HUES48 (cell line): ENCODE results near the gene TP53I13.

Experiments
- H3K27ac ChIP-seq: one replicate; pipeline ENCODE4 v1.7.0; 2013; ENCODE audit warnings: low read depth, low read length, inconsistent platforms
- H3K27me3 ChIP-seq: 2 replicates; pipeline ENCODE4 v1.6.1; 2013; ENCODE audit warnings: mild to moderate bottlenecking, low read length; ENCODE audit not compliant: control insufficient read depth, insufficient read depth
- H3K36me3 ChIP-seq: 2 replicates; pipeline ENCODE4 v1.6.1; 2013; ENCODE audit warnings: low read length; ENCODE audit not compliant: control insufficient read depth, insufficient read depth
- H3K4me1 ChIP-seq: 2 replicates; pipeline ENCODE4 v1.6.1; 2013; ENCODE audit warnings: mild to moderate bottlenecking, low read length; ENCODE audit not compliant: control insufficient read depth, insufficient read depth
- H3K4me3 ChIP-seq: 2 replicates; pipeline ENCODE4 v1.5.1; 2013; ENCODE audit warnings: mild to moderate bottlenecking, low read depth, low read length
- H3K9ac ChIP-seq: 2 replicates; pipeline ENCODE4 v1.6.1; 2013; ENCODE audit warnings: mild to moderate bottlenecking, low read depth, low read length, moderate library complexity
- H3K9me3 ChIP-seq: 2 replicates; pipeline ENCODE4 v1.6.1; 2013; ENCODE audit warnings: low read length; ENCODE audit not compliant: control insufficient read depth, insufficient read depth

TP53I13 gene

DNA sequence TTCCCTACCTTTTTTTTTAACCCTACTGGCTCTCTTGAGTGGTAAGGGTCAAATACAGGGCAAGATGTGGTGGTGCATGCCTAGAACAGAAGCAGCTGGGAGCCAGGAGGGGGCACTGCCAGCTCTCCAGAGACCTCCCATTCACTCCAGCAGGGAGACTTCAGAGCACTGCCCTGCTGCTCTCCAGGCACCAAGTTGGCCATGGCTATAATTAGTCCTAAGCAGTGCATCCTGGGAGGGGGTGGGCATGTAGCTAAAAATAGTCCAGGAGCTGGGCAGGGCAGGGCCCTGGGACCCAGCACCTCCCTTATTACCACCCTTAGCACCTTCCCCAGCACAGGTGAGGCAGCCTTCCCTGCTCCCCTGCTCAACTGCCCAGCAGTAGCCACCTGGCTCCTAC is 50.8 kb downstream of the TP53I13 start:
- no peak overlapping the region for H3K4me3 ChIP-seq
- no peaks in the 10 kb centered on the region for H3K36me3 ChIP-seq
- H3K4me1 ChIP-seq, result peaks cover 44% of the 10 kb centered on the region
- H3K9ac ChIP-seq, result no peak overlapping the region
- peaks cover 69% of the 10 kb centered on the region for H3K27me3 ChIP-seq
- H3K27ac ChIP-seq, result no peak overlapping the region
- no peaks in the 10 kb centered on the region for H3K9me3 ChIP-seq

DNA sequence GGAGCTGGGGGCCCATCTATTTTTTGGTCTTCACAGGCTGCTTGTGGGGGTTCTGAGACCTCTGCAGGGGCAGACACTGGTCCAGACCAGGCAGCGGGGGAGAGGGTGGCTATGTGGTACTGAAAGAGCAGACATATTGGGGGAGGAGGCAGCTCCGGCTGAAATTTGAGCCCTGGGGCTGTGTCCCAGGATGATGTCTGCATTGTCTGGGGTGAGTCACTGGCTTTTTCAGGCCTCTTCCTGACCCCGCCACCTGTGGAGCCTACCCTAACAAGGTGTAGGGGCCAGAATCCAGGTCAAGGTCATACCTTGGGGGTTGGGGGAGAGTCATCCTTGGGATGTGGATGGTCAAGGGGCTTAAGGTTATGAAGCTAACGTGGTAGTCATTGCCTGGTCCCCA is 51.8 kb downstream of the TP53I13 start:
- Histone ChIP-seq H3K27ac (no peak overlapping the region), H3K4me3 (no peak overlapping the region), H3K27me3 (peaks cover 59% of the 10 kb centered on the region), H3K9ac (no peak overlapping the region), H3K4me1 (peaks cover 36% of the 10 kb centered on the region), H3K36me3 (no peaks in the 10 kb centered on the region), H3K9me3 (no peaks in the 10 kb centered on the region)

DNA sequence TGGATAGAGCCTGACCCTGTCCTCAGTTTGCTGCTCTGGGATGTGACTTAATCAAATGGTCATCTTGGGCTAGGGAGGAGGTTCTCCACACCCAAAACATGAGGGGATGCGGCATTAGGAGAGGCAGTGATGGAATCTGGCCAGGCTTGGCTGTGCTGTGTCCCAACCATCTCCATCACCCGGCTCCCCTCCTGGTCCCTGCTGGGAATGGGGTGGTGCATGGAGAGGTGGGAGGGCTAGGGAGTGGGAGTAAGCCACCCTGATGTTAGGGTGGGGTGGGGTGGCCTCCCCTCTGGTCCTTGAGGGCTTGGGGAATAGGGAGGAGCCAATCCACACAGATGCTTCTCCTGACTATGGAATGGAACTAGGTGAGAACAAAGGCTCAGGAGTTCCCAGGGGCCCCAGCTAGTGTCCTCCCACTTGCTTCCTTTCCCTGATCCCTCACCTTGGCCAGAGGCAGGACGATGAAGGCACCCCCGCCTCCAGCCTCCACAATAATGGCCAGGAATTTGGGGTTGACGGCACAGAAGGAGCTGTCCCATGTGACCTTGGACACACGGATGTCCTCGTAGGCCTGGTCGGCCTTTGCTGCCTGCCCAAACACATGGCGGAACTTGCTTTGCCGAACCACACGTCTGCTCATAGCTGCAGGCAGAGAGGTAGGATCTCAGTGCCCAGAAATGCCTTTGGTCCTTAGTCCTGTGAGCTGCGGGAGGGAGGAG is 52.4 kb downstream of the TP53I13 start:
- peaks cover 54% of the 10 kb centered on the region for H3K27me3 ChIP-seq
- H3K9me3 ChIP-seq, result no peaks in the 10 kb centered on the region
- no peak overlapping the region for H3K27ac ChIP-seq
- H3K4me1 ChIP-seq, result peaks cover 36% of the 10 kb centered on the region
- no peak overlapping the region for H3K4me3 ChIP-seq
- H3K36me3 ChIP-seq, result no peaks in the 10 kb centered on the region
- no peak overlapping the region for H3K9ac ChIP-seq

DNA sequence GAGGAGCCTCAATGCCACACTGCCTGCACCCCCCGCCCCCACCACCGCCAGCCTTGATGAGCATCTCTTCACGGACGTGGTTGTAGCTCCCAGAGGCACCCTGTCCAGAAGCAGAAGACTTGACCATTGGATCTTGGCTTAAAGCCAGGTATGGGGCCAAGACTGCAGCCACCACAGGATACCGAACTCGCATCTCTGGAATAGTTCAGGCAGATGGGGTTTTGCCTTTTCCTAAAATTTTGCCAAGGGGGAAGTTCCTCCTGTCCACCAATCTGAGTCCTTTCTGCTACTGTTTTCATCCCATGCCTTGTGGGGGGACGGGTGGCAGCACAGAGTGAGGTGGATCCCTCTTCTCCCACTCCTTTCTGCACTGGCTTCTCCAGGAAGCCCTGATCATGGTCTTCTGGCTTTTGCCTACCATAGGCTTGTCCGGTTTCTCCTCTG is 53.3 kb downstream of the TP53I13 start:
- peak overlapping the region; percentile 63 for H3K4me3 ChIP-seq
- H3K27me3 ChIP-seq, result peaks cover 45% of the 10 kb centered on the region
- no peak overlapping the region for H3K27ac ChIP-seq
- no peak overlapping the region for H3K9ac ChIP-seq
- peaks cover 29% of the 10 kb centered on the region for H3K4me1 ChIP-seq
- no peaks in the 10 kb centered on the region for H3K9me3 ChIP-seq
- H3K36me3 ChIP-seq, result no peaks in the 10 kb centered on the region
